GM20431 (cell line): ENCODE data around the gene KAZN.

ENCODE experiments used
- in situ Hi-C: fragments of 300-500 bp; cut with MseI, MboI; formaldehyde crosslinking; loops from one replicate; pipeline ENCODE4 v1.15.0; 2020; ENCODE audit warnings: low sequenced_read_pairs; ENCODE audit not compliant: unreplicated experiment

The KAZN gene

DNA sequence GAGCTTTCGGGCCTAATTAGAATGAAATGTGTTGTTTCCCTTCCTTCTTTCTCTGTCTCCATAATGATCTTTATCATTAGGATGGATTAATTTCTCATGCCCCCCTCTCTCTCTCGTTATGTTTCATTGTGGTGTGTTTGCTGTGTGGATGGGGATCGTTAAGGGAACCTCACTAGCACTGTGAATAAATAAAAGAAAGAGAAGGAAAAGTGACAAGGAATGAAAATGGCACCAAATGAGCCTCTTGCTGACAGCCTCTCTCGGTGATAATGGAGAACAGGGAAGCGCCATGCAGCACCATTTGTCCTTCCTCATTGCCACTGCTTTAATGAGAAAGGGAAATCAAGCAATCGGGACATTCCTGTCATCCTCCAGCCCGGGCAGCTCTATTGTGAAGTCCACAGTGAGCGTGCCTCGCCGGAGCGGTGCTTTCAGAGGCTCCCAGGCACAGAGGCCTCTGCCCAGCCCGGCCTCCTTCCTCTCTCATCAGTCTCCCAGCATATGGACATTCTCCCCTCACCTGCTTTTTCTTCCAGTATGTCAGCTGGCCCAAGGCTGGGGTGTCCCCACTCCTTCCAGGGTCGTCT is 289.4 kb downstream of the KAZN start:
- in situ Hi-C loops = no loop called here

DNA sequence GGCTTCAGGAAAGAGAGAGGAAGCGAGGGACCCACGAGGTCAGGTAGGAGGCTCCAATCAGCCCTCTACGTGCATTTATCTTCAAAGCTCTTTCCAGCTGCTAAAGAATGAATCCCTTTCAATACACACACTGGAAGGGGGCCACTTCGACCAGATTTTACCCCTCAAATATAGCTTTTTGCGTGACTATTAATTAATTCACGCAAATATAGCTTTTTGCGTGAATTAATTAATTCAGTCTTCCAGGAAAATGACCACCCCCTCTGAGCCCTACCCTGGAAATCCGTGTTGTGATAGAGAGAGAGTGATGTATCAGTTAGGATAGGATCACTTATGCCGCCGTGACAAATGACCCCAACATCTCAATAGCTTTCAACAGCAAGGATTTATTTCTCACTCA is 289.9 kb downstream of the KAZN start:
- in situ Hi-C loops = no loop called here

DNA sequence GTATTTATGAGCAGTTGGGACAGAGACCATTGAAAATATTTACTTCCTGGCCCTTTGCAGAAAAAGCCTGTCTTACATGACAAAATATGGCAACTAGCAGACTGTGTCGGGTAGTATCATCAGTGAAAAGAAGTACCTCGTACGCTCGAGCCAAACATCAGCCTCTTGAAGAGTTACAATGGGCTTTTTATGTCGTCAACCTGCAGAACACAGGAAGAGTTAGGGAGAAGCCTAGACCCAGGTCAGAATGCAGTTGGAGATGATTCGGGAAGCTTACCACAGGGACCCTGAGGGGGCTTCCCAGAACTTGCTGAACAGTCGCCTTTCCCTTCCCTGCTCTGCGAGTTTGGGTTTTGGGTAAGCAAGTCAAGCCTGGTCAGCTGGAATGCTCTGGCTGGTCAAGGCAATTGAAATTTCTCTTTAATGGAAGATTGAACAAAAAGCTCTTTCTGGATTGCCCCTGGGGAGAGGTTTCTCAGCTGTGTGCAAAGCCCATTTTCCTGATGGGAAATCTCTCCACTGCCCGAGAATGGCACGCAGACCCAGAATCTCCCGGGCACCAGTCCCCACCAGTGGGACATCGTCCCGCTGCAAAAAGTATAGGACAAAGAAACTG is 291.4 kb downstream of the KAZN start:
- in situ Hi-C loops = no loop called here

DNA sequence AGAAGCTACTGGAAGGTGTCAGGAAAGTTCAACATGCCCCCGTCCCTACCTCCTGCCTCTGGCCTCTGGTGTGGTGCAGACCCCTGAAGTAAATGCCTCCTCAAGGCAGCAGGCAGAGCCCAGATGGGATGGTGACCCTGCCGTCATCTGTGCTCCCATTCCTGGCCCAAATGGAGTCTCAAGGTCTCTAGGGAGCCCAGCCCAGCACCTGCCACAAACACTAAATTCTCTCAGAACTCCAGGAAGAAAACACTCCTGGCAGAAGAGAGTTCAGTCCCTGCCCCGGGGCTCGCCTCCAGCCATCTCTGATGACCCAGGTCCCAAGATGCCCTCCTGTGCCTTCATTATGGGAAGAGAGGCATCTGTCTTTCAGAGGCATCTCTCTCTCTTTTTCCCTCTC is 293.5 kb downstream of the KAZN start:
- in situ Hi-C loops = no loop called here

DNA sequence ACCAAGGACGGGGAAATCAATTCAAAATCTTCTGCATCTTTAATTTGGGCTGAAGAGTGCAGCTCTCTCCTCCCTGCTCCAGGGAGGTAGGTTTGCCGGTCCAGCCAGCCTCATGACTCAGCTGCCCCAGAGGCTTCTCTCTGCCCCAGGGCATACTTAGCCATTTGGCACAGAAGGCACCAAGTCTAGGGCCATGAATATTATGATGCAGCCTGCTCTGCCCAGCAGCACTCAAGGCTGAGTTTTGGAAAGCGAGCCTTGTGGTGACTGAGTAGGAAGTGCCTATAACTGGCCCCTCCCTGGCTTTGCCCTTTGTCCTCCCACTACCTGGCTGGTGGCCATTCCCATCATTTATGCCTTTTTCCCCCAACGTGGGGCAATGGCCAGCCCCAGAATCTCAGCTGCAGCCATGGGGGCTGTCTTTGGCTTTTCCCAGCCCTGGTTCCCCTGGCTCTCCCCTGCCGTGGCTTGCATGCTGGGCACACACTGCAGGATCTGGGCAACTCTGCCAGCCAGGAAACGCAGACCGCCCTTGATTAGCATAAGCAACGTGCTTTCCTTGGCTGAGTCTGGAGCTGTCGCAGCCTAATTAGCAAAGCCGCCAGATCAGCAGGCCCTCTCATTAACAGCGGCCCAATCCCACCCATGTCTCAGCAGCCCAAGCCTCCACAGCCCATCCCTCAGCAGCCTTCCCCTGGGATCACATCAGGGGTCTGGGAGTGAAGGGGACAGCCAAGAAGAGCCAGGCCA is 296.5 kb downstream of the KAZN start:
- in situ Hi-C loops = no loop called here

DNA sequence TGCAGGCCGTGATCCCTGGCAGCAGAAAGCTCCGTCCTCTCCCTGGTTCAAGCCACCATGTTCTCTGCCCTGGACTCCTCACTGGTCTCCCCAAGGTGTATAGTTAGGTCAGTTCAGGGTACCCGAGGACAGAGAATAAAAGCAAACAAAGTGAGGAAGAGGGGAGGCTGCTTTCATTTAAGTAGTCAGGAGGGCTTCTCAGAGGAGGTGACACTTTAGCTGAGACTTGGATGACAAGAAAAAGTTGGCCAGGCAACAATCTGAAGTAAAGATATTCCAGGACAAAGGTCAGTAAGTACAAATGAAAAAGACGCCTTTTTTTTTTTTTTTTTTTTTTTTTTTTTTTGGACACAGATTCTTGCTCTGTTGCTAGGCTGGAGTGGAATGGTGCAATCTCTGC is 297.2 kb downstream of the KAZN start:
- in situ Hi-C loops = no loop called here

DNA sequence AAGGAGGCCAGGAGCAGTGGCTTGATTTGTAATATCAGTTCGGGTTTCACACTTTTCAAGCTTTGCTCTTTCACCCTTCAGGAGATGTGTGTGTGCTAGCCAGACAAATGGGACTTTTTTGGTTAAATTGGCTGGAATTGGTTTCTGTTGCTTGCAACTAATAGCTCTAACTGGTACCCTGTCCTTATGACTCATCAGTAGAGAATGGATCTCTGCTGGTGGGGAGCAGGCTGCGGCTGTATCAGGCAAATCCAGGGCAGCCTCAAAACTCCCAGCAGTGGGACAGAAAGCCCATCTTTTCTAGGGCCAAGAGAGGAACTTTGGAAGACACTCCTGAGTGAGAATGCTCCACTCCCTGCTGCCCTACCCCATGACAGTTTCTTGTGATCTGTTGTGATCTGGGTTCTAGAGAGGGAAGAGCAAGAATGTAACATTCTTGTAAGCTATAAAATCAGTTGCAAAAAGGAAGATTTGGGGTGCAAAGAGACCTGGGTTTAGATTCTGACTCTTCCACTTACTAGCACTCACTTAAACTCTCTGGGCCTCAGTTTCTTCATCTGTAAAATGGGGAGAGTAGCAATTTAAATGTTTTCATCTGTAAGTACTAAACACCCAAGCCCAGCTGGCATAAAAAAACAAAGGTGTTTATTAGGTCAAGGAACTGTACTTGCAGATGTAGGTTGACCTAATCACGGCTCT is 298.0 kb downstream of the KAZN start:
- in situ Hi-C loops = no loop called here

DNA sequence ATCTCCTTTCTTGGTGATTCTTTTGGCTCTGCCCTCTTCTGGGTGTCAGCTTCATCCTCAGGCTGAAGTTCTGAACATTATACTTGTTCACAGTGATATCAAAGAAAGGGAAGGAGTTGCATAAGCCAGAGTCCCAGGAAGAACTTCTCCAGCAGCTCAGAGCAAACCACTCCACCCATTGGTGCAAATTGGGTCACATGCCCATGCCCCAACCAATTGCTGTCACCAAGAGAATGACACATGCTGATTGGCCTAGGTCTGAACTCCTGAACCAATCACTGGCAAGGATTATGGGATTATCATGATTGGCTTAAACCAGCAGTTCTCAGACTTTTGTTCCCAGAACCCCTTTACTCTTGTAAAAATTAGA is 298.6 kb downstream of the KAZN start:
- in situ Hi-C loops = no loop called here

DNA sequence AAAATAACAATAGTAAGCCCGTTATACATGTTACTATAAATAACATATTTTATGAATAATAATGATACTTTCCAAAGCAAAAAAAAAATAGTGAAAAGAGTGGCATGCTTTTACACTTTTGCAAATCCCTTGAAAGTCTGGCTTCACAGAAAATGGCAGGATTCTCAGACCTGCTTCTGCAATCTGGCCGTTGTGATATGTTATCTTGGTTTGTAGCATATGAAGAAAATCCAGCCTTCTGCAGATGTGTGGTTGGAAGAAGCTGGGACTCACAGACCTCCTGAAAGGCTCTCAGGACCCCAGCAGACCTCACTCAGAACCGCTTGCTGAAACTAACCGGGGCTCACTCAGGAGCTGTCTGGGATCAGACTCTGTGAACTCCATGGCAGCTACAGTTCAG is 299.1 kb downstream of the KAZN start:
- in situ Hi-C loops = no loop called here

DNA sequence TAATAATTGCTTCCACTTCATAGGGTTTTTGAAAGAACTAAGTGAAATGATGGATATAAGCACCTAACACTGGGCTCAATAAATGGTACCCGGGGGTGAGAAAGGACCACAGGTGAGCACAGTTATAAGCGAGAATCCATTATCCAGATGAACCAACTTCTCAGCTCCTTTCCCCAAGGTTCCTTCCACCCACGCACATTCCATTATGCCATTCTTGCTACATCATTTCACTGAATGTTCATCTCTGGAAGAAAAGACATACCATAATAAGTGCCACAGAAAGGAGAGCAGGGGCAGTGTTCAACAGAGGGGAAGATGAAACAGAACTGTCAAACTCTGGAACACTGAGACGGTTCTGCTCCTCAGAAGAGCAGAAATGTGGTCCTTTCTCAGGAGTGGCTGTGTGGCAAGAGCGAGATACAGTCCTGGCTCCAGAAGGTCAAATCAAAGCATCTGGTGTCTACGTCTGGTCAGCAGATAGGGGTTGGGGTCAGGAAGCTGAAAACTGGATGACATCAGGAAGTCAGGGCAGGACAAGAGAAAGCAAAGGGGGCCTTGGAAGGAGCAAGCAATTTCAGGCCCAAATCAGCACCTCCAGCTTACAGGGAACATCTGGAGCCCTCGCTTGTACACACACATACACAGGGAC is 299.6 kb downstream of the KAZN start:
- in situ Hi-C loops = no loop called here

DNA sequence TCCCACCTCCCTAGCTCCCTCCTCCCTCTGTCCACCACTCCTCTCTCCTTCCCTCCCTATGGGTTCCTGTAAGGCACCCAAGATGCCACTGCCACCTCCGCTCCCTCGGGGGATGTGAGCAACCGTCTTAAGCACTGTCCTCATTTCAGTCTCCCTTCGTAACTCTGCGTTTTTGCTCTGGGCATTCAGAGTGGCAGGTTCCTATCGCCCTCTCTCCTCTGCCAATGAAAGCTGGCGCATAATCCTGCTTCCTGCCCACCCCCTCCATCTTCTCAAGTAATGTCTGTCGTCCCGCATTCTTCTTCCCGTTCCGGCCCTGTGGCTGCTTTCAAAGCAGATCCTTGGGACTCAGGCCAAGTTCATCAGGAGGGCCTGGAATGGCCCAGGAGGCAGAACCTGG is 301.2 kb downstream of the KAZN start:
- in situ Hi-C loops = no loop called here

DNA sequence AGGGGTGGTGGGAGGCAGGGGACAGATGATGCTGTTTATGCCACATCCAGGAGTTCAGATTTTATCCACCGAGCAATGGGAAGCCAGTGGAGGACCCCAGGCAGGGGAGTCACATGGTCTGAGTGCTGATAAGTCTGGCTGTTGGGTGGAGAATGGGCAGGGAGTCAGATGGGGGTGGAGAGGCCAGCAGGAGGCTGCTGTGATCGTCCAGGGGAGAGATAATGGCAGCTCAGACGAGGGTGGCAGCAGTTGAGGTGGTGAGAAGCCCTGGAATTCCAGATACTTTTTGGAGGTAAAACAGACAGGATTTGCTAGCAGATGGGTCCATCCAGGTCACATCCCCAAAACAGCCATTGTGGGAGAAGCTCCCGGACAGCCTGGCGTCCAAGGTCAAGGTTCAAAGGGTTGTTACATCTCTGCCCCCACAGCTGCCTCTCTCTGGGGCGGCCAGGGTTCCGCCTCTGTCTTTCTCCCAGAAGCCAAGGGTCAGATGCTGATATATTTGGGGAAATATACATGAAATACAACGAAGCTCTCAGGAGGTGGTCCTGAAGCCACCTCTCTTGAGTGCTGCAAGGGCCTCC is 303.0 kb downstream of the KAZN start:
- in situ Hi-C loops = no loop called here

DNA sequence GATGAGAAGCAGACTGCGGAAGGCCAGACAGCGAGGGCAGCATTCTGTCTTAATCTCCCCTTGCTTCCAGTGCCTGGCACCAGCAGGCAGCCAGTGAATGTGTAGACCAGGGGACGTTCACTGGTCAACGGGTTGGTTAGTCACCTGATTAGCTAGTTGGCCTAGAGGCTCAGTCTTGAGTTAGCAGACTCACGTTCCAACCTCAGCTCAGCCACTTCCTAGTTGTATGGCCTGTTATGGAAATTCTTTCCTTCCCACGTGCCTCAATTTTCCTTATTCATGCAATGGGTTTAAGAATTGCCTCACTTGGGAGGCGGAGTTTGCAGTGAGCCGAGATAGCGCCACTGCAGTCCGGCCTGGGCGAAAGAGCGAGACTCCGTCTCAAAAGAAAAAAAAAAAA is 305.4 kb downstream of the KAZN start:
- in situ Hi-C loops = no loop called here

DNA sequence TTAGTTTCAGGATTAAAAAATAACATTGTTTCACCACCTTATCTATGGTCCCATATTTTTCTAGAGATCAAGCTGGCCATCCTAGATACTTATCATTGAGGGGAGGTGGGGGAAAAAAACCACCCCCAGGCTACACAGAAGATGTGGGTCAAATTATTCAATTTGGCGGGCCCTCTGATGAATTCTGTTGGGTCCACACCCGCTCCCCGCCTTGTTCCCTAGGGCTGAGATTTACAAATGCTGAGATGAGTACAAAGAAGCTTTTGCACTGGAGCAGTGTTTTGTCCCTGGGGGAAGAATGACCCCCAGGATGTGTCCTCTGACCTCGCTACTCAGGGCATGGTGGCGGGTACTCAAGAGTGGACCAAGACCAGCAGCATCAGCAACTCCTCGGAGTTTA is 308.2 kb downstream of the KAZN start:
- in situ Hi-C loops = no loop called here

DNA sequence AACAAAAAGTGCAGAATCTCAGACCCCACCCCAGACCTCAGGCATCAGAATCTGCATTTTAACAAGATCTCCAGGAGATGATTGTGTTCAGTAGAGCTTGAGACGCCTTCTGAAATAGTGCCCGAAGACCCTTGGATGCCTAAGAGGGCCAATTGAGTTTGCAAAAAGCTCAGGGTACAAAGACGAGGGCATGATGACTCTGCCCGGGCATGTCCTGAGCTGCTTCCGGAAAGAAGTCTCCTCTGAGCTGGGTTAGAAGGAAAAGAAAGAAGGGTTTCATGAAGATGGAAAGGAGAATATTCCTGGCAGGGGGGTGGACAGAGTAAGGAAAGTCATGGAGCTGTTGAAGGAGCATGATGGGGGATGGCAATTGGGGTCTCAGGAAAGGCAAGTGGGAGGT is 308.9 kb downstream of the KAZN start:
- in situ Hi-C loops = no loop called here

DNA sequence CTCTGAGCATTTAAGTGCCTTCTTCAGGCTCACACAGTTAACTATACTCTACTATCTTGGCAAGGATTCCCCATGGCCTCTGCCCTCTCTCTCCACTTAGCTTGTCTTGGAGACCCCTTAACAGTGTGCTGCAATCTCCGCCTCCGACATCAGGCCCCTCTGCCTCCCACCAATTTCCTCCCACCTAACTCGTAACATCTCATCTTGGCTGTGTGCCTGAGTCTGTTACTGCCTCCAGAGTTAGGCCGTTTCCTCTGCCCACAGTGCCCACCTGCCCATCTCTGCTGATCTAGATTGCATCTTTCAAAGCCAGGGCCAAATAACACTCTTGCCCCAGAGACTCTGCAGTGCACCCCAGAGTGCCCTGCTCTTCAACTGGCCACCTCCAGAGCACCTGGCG is 310.8 kb downstream of the KAZN start:
- in situ Hi-C loops = no loop called here

DNA sequence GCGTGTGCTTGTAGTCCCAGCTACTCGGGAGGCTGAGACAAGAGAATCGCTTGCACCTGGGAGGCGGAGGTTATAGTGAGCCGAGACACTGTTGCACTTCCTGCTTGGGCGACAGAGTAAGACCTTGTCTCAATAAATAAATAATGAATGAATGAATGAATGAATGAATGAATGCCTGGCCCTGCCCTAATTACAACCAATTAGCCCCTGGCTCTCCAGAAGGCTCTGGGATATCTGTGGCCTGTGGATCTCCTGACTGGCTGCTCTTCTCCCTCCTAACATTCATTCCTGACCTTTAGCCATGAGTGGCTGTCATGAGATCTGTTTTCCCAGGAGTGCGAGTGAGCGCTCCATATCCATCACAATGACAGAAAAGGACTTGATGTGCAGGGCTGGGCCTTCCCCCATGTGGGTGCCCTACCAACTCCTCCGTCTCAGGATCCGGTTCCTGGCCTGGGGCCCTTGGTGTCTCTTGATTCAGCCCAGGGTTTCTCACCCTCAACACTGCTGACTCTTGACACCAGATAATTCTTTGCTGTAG is 311.5 kb downstream of the KAZN start:
- in situ Hi-C loops = no loop called here

DNA sequence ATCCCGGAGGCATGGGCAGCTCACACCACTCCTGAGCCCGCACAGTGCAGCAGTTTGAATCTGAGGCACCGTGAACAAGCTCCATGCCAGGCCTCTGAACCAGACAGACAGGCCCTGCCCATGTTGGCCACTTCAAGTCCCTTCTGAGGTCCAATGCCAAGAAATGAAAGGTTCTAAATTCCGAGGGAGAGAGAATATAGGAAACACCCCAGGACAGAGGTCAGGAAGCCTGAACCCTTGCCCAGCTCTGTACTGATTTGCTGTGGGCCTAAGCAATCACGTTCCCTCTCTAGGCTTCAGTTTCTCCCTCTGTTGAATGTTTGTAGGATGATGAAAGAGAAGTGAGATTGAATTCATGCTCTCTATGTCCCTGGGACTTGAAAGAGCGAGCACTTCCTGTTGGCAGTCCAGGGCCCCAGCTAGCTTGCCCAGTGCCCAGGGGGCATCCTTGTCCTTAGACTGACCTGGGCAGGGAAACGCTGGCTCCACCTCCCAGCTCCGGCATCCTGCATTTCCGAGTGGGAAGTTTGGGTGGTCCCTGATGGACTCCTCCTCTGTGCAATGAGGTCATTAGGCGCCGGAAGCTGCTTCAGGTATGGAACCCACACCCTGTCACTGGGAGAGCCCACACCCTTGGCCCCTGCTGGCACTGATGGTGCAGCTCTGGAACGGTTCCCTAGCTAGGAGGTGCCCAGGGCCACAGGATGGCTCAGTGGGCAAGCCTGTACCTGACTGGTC is 312.7 kb downstream of the KAZN start:
- in situ Hi-C loops = no loop called here

DNA sequence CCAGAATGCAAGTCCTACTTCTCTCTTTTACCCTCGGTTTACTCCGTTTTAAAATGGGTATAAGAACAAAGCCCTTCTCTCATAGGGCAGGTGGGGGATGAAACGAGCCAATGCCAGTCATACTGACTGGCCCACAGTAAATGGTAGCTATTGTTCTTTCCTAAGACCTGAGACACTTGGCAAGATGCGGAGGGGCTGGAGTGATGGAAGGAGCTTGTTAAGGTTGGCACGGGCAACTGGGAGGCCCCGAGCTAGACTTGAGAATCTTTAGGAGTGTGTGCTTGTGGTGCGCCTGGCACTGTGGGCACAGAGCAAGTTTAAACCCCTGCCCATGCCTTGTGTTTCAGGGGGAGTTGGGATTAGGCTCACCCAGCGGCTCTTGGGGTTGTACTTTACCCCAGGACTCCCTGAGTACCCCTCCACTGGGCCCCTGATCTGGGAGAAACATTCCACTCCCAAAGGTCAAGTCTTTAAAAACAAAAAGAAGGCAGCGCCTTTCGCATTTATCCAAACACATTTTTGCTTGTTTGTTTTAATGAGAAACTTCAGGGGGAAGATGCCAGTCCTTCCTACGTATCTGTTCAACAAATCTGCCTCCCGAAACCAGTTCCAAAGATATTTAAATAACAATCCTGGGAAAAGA is 314.5 kb downstream of the KAZN start:
- in situ Hi-C loops = no loop called here
